Right lobe of liver (tissue), 6 donors: ENCODE measurements around the gene TAF11L14. TPM values are rescaled to one million over a fixed set of nuclear protein-coding genes. Genes with fewer than 3 reads are reported as not detected.

Experiments
- ATAC-seq, 4 donors: fragments of 200-7000 bp; cut with Tn5 transposase; one replicate each; pipeline ENCODE4 v1.9.1; 2020; ENCODE audit warnings: mild to moderate bottlenecking in 4 of 4, moderate library complexity in 4 of 4
- DNase-seq, 3 donors: peaks; one replicate each; pipeline ENCODE4 v3.0.0-alpha.2; 2020
- H3K27ac ChIP-seq, 3 donors: fragments of 200-600 bp; one replicate each; pipeline ENCODE4 v1.8.0; 2022
- H3K27me3 ChIP-seq, 2 donors: fragments of 200-600 bp; one replicate each; pipeline ENCODE4 v1.8.0; 2022
- H3K36me3 ChIP-seq, 4 donors: fragments of 200-600 bp; sonication (generic) in 1 of 4; one replicate each; pipeline versions ENCODE4 v1.5.1 to v1.8.0; 2017 to 2022; ENCODE audit warnings: control low read depth in 1 of 4
- H3K4me1 ChIP-seq, 4 donors: fragments of 200-600 bp; sonication (generic) in 1 of 4; one replicate each; pipeline versions ENCODE4 v1.5.1 to v1.8.0; 2017 to 2022; ENCODE audit warnings: control low read depth in 1 of 4
- H3K4me3 ChIP-seq, 3 donors: fragments of 200-600 bp; one replicate each; pipeline ENCODE4 v1.8.0; 2022
- H3K9me3 ChIP-seq, 4 donors: fragments of 200-600 bp; sonication (generic) in 1 of 4; one replicate each; pipeline versions ENCODE4 v1.5.1 to v1.8.0; 2017 to 2022; ENCODE audit warnings: control low read depth in 1 of 4
- POLR2A ChIP-seq: fragments of 450-650 bp; IDR thresholded peaks from one replicate; pipeline ENCODE4 v1.6.1; 2017; ENCODE audit warnings: antibody characterized with exemption, mild to moderate bottlenecking
- WGBS: methylation state at CpG from one replicate; pipeline ENCODE4 v1.1.6; 2018; ENCODE audit warnings: low coverage, low lambda C conversion rate; ENCODE audit not compliant: insufficient coverage; ENCODE audit errors: missing lambda C conversion rate; 5-methylcytosine and 5-hydroxymethylcytosine counted together
- intact Hi-C, 2 donors: fragments of 100-400 bp; cut with DNase I; formaldehyde crosslinking; loops; one replicate each; pipeline versions ENCODE4 v1.11.2 to v1.14.1; 2022
- total RNA-seq, 6 experiments: library from RNA; depleted of rRNA in 2 of 6; stranded (reverse); fragments of >200 nt in 2 of 6; fragmentation: NEBNext Ultra II Directional in 3 of 6; extraction: Animal tissue kit (Norgen Biotek cat#: 25700) in 3 of 6; gene quantifications; one replicate each; pipeline versions ENCODE4 v1.1.0 to v1.2.4, GENCODE V29; 2016 to 2023
- TF ChIP-seq, protein P1 (sequence below), 4 donors: fragments of 200-600 bp in 3 of 4; fragments of 450-650 bp in 1 of 4; IDR thresholded peaks; one replicate each; pipeline versions ENCODE4 v1.5.1 to v1.8.0; 2016 to 2022; ENCODE audit warnings: antibody characterized with exemption in 4 of 4, mild to moderate bottlenecking in 2 of 4
- donor health status: DM: no; HTN: yes; CAD: no.
- donor health status: DM: no; HTN: no; CAD: no.
- donor health status: DM: no; HTN: no; CAD: no.
- donor health status: DM: no; HTN: yes; CAD: no.
- donor health status: DM: no; HTN: yes; CAD: no.

The TAF11L14 gene
- total RNA-seq, 6 experiments from 2014 or later: not detected

DNA sequence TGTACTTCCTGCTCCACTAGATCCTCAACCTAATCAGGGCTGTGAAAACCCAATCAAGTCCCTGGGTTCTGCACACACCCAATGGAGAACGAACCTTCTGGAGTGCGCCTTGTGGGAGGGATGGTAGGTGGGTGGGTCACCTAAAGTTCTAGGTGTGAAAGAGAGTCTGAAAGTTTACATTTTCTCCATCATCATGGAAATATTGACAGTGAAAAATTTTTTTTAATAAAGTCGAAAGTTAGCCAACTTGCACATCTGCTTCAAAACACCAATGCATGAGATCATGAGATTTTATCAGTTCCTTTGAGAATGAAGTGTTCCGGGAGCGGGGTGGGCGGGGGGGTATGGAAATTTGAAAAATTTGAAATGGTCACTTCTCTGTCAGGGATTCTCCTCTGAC, 21.7 kb downstream of the TAF11L14 start:
- DNase-seq: no peak
- TF ChIP-seq, protein P1, sequence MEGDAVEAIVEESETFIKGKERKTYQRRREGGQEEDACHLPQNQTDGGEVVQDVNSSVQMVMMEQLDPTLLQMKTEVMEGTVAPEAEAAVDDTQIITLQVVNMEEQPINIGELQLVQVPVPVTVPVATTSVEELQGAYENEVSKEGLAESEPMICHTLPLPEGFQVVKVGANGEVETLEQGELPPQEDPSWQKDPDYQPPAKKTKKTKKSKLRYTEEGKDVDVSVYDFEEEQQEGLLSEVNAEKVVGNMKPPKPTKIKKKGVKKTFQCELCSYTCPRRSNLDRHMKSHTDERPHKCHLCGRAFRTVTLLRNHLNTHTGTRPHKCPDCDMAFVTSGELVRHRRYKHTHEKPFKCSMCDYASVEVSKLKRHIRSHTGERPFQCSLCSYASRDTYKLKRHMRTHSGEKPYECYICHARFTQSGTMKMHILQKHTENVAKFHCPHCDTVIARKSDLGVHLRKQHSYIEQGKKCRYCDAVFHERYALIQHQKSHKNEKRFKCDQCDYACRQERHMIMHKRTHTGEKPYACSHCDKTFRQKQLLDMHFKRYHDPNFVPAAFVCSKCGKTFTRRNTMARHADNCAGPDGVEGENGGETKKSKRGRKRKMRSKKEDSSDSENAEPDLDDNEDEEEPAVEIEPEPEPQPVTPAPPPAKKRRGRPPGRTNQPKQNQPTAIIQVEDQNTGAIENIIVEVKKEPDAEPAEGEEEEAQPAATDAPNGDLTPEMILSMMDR (IDR thresholded peaks at IDR 0.05): no peak
- no peak for TF ChIP-seq POLR2A
- Histone ChIP-seq H3K4me1 (no peaks in the 10 kb centered on the region), H3K9me3 (no peaks in the 10 kb centered on the region), H3K4me3 (no peak overlapping the region), H3K27me3 (no peaks in the 10 kb centered on the region), H3K27ac (no peak overlapping the region), H3K36me3 (no peaks in the 10 kb centered on the region)
- no peak for ATAC-seq
- intact Hi-C loops: no loop called here
- 40% methylated on average over 6 of the region's 6 CpGs for WGBS

DNA sequence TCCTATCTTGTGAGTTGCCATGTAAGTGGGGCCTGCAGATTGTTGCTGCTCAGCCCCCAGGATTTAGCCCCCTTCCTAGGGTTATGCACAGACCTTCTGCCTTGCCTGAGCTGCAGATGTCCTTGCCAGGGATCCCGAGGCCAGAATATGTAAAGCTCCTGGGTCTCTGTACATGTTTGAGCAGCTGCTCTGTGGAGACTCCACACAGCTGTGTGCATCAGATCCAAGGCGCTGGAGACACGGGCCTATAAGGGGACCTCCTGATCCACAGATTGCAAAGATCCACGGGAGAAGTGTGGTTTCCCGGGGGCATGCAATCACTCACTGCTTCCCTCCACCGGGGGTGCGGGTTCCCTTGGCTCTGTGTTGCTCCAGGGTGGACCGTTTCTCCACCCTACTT, 28.9 kb downstream of the TAF11L14 start:
- DNase-seq (no peak), ATAC-seq (no peak)
- Histone ChIP-seq H3K27ac (no peak overlapping the region), H3K36me3 (no peaks in the 10 kb centered on the region), H3K4me3 (no peak overlapping the region), H3K9me3 (no peaks in the 10 kb centered on the region), H3K27me3 (no peaks in the 10 kb centered on the region), H3K4me1 (no peaks in the 10 kb centered on the region)
- 82% methylated on average over 6 of the region's 8 CpGs for WGBS
- TF ChIP-seq, protein P1 (IDR thresholded peaks at IDR 0.05): no peak
- no peak for TF ChIP-seq POLR2A
- intact Hi-C loops: no loop called here

DNA sequence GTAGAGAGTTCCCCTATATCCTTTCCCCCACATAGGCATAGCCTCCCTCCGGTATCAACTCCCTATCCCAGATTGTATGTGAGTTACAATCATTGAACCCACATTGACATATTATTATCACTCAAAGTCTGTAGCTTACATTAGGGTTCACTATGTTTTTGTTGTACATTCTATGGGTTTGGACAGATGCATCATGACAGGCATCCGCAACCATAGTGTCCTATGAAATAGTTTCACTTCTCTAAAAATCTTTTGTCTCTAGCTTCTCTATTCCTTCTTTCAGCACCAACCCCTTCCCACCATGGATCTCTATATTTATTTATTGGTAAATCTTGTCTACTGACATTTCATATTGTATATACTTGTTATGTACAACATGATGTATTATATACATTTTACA, 31.6 kb downstream of the TAF11L14 start:
- no peaks in the 10 kb centered on the region for H3K4me1 ChIP-seq
- no peak overlapping the region for H3K4me3 ChIP-seq
- ATAC-seq (no peak), DNase-seq (no peak)
- H3K9me3 ChIP-seq: no peaks in the 10 kb centered on the region
- no peak for TF ChIP-seq POLR2A
- TF ChIP-seq, protein P1 (IDR thresholded peaks at IDR 0.05): no peak
- no peaks in the 10 kb centered on the region for H3K27me3 ChIP-seq
- intact Hi-C loops: no loop called here
- 71% methylated on average over 2 of the region's 2 CpGs for WGBS
- H3K36me3 ChIP-seq: no peaks in the 10 kb centered on the region
- no peak overlapping the region for H3K27ac ChIP-seq

DNA sequence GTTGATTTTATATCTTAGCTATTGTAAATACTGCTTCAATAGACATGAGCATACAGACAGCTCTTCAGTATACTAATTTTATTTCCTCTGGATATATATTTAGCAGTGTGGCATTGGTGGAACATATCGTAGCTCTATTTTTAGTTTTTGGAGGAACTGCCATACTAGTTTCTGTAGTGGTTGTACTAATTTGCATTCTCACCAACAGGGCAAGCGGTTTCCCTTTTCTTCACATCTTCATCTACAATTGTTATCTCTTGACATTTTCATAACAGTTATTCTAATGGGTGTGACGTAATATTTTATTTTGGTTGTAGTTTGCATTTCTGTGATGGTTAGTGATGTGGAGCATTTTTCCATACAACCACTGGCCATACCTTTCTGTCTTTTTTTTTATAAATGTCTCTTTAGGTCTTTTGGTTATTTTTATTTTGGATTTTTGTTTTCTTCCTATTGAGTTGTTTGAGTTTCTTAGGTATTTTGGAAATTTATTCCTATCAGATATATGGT, 32.5 kb downstream of the TAF11L14 start:
- no peak for TF ChIP-seq POLR2A
- TF ChIP-seq, protein P1 (IDR thresholded peaks at IDR 0.05): no peak
- Histone ChIP-seq H3K4me1 (no peaks in the 10 kb centered on the region), H3K4me3 (no peak overlapping the region), H3K27me3 (no peaks in the 10 kb centered on the region), H3K9me3 (no peaks in the 10 kb centered on the region), H3K27ac (no peak overlapping the region), H3K36me3 (no peaks in the 10 kb centered on the region)
- ATAC-seq (no peak), DNase-seq (no peak)
- intact Hi-C loops: no loop called here
- WGBS: 70% methylated on average over 3 of the region's 3 CpGs

DNA sequence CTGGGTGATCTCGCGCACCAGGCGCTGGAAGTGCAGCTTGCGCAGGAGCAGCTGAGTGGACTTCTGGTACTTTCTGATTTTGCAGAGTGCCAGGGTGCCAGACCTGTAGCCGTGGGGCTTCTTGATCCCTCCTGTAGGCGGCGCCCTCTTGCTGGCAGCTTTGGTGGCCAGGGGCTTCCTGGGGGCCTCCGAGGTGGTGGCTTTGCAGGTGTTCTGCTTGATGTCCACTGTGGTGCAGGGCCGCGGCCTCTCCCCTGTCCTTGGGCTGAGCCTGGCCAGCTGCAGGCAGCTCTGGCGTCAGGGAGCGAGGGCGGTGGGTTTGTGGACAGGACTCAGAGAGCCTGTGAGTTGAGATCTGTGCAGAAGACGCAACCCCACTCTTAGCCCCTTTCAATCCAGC, 36.1 kb downstream of the TAF11L14 start:
- intact Hi-C loops: no loop called here
- no peak for DNase-seq
- Histone ChIP-seq H3K27me3 (no peaks in the 10 kb centered on the region), H3K4me3 (no peak overlapping the region), H3K4me1 (no peaks in the 10 kb centered on the region), H3K9me3 (no peaks in the 10 kb centered on the region), H3K36me3 (no peaks in the 10 kb centered on the region), H3K27ac (no peak overlapping the region)
- no peak for TF ChIP-seq POLR2A
- TF ChIP-seq, protein P1 (IDR thresholded peaks at IDR 0.05): no peak
- WGBS: no CpG with 5 or more reads among the region's 14 CpGs
- ATAC-seq: no peak
